ENCODE measurements around the gene PPME1. TPM values are rescaled to one million over a fixed set of nuclear protein-coding genes. Genes with fewer than 3 reads are reported as not detected.

The PPME1 gene
- total RNA-seq, 3 donors from 2014 or later: 27.7 to 38.3 (median 30.4) TPM

DNA sequence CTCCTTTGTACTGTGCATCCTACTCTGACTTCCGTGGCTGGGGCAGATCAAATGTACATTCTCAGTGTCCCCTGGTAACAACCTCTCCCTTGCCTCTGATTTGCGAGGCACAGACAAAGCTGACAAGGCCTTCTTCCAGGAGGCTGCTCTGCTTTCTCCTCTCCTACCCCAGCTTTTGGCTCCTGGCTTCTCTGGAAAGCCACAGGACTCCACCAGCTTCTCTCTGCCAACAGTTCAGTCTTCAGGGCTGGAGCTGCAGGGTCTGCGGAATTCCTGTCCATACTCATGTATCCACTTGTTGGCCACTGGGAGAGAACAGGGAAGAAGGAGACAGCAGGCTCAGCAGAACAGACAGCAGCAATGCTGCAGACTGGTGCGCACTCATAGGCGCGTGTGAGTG lies 95.9 kb downstream of the PPME1 start:
- DNase-seq (no peak), ATAC-seq (no peak)
- Mint-ChIP-seq H3K36me3 (ENCODE audit: insufficient read depth) (no peaks in the 10 kb centered on the region), H3K4me3 (no peak overlapping the region), H3K4me1 (ENCODE audit: low read depth) (peaks cover 17% of the 10 kb centered on the region), H3K27me3 (ENCODE audit: low read depth) (peaks cover 3% of the 10 kb centered on the region), H3K9me3 (no peaks in the 10 kb centered on the region)

DNA sequence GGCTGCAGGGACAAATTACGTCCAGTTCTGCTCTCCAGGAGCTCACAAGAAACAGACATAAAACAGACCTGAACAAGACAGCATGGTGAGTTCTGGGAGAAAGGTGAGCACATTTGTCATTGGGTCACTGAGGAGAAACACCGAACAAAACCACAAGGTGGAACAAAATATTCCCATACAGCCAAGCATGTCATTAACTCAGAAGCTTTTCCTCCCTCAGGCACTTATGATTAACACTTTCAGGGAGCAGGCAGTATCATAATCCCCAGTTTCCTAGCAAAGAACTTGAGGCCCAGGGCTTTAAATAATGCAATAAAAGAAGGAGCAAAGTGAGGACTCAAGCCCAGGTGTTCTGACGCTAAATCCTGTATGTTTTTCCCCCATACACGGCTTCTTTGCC lies 97.4 kb downstream of the PPME1 start:
- Mint-ChIP-seq H3K4me1 (ENCODE audit: low read depth) (peaks cover 17% of the 10 kb centered on the region), H3K4me3 (no peak overlapping the region), H3K27me3 (ENCODE audit: low read depth) (peaks cover 12% of the 10 kb centered on the region), H3K36me3 (ENCODE audit: insufficient read depth) (no peaks in the 10 kb centered on the region), H3K9me3 (no peaks in the 10 kb centered on the region)
- ATAC-seq (no peak), DNase-seq (no peak)

DNA sequence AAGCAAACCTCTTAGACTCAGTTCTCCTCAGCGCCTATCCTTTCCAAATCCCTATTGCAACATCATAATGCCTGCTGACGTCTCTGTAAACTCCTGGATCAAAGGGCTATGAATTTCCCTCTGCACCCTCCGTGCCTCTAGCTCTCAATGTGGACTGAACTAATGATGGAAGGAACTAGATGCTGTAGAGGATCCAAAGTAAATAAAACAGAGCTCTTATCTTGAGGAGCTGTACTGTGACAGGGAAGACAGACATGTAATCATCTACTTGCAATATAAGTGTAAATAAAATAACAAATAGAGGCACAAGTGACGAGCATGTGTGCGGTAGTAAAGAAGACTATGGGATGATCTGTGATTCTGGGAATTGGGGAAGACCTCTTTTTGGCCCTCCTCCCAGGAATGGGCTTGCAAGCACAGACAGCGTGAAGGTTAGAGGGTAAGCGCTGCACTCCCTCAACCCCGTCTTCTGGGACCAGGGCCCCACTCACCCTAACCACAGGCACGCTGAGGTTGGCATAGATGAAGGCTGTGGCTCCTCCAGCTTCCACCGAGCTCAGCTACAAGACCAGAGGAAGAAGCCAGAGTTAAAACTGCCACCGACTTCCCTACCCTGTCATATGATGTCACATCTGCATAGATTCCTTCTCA lies 98.2 kb downstream of the PPME1 start:
- no peaks in the 10 kb centered on the region for H3K36me3 Mint-ChIP-seq (ENCODE audit: insufficient read depth)
- no peak for DNase-seq
- H3K27me3 Mint-ChIP-seq (ENCODE audit: low read depth): peaks cover 12% of the 10 kb centered on the region
- H3K9me3 Mint-ChIP-seq: no peaks in the 10 kb centered on the region
- peak; percentile 62 to 69 for ATAC-seq
- H3K4me1 Mint-ChIP-seq (ENCODE audit: low read depth): peaks cover 17% of the 10 kb centered on the region
- H3K4me3 Mint-ChIP-seq: no peak overlapping the region

DNA sequence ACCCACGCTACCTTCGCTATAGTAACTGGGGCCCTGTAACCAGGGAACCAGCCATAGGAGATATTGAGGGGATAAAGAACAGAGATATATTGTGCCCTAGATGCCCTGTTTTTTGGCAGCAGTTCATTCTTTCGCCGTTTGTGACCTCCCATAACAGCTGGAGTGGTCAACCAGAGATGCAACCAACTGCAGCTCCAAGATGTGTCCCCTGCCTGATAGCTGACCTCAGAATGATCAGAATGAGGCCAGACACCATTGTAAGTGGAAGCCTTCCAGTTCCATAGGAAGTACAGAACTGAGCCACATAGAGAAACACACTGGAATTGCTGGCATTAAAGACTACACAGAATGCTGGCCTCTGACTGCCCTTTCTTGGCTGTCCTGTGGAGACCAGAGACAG lies 101.2 kb downstream of the PPME1 start:
- Mint-ChIP-seq H3K4me1 (ENCODE audit: low read depth) (peaks cover 17% of the 10 kb centered on the region), H3K27me3 (ENCODE audit: low read depth) (peaks cover 18% of the 10 kb centered on the region), H3K4me3 (no peak overlapping the region), H3K9me3 (no peaks in the 10 kb centered on the region), H3K36me3 (ENCODE audit: insufficient read depth) (no peaks in the 10 kb centered on the region)
- DNase-seq (no peak), ATAC-seq (no peak)

DNA sequence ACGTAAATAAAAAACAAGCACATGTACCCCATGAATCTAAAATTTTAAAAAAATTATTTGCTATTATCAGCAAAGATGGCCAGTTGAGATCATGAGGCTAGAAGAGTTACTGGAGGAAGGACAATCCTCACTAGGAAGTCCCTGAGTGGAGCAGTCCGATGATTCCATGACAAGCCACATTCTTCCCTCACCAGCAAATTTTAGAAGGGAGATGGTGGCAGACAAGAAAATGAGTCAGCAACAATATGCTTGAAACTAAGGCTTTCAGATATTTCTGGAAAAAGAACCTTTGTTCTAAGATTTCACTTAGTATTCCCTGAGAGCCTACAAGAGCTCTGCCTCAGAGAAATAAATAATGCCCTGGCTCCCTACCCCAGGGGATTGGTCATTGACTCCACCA lies 105.5 kb downstream of the PPME1 start:
- Mint-ChIP-seq H3K36me3 (ENCODE audit: insufficient read depth) (no peaks in the 10 kb centered on the region), H3K4me3 (no peak overlapping the region), H3K27me3 (ENCODE audit: low read depth) (peaks cover 18% of the 10 kb centered on the region), H3K4me1 (ENCODE audit: low read depth) (no peaks in the 10 kb centered on the region), H3K9me3 (no peaks in the 10 kb centered on the region)
- ATAC-seq (no peak), DNase-seq (no peak)

DNA sequence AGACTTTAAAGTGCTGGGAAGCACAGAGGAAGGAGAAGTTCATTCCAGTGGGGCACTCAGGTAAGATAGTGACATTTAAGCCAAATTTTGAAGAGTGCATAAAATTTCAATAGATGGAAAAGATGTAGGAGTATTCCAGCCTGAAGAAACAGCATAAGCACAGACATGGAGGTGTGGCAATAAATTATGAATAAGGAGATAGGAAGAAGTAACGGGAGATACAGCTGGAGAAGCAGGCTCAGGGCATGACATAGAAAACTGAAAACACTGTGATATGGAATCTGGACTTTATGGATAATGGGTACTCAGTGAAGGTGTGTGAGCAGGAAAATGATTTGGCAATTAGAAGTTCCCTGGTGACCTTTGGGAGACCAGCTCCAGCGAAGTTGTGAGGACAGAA lies 107.0 kb downstream of the PPME1 start:
- Mint-ChIP-seq H3K9me3 (no peaks in the 10 kb centered on the region), H3K4me1 (ENCODE audit: low read depth) (no peaks in the 10 kb centered on the region), H3K27me3 (ENCODE audit: low read depth) (peaks cover 12% of the 10 kb centered on the region), H3K4me3 (no peak overlapping the region), H3K36me3 (ENCODE audit: insufficient read depth) (no peaks in the 10 kb centered on the region)
- DNase-seq (no peak), ATAC-seq (no peak)

DNA sequence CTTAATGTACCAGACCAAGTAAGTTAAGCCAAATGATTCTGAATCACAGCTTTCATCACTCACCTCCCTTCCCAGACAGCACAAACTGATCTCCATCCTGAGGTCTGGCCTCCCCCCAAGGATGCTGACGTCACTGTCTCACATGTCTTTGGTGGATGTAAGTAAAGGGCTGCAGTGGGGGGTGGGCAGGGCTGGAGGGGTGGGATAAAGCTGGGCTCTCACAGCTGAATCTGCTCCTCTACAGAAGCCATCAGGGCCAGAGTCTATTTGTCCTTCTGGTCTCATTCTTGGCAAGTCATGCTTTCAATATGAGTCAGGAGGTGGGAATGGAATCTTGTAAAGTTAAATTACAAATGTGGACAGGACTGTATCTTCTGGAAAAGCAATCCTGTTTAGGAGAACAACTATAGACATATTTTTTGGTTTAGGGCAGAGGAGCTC lies 107.7 kb downstream of the PPME1 start:
- Mint-ChIP-seq H3K36me3 (ENCODE audit: insufficient read depth) (no peaks in the 10 kb centered on the region), H3K9me3 (no peaks in the 10 kb centered on the region), H3K4me3 (no peak overlapping the region), H3K4me1 (ENCODE audit: low read depth) (no peaks in the 10 kb centered on the region), H3K27me3 (ENCODE audit: low read depth) (peaks cover 8% of the 10 kb centered on the region)
- ATAC-seq: no peak
- DNase-seq: no peak

DNA sequence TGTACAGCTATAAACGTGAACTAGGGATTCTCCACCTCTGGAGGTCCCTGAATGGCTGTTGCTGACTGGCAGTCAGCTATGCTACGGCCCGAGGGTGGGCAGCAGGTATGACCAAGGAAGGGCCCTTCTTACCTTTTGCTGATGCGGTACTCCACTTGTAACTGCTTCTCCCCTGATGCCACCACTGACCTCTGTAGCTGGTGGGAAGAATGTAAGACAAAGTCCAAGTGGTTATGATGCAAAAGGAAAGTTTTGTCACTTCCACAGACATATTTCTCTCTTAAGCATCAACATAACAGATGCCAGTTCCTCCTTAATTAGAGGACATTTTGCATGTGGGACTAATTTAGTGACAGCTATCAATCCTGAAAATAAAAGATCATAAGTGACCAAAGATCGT lies 108.2 kb downstream of the PPME1 start:
- no peaks in the 10 kb centered on the region for H3K36me3 Mint-ChIP-seq (ENCODE audit: insufficient read depth)
- peaks cover 8% of the 10 kb centered on the region for H3K27me3 Mint-ChIP-seq (ENCODE audit: low read depth)
- H3K4me1 Mint-ChIP-seq (ENCODE audit: low read depth): no peaks in the 10 kb centered on the region
- DNase-seq: no peak
- ATAC-seq: no peak
- H3K9me3 Mint-ChIP-seq: no peaks in the 10 kb centered on the region
- H3K4me3 Mint-ChIP-seq: no peak overlapping the region

DNA sequence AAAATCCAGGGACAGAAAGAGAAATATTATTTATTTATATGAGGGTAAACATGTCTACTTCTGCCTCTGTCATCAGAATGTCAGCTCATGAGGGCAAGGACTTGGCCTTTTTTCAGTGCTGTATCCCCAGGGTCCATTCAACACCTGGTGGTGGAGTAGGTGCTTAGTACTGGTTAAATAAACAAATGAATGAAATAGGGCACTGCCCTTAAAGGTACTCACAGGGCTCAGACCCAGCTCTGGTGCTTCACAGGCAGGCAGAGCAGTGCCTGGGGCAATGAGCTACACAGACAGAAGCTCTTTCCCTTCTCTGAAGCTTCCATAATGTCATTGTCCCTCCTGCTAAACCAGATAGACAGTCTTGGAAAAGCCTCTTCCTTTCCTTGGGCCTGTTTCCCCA lies 109.4 kb downstream of the PPME1 start:
- no peak for DNase-seq
- Mint-ChIP-seq H3K4me1 (ENCODE audit: low read depth) (no peaks in the 10 kb centered on the region), H3K4me3 (no peak overlapping the region), H3K9me3 (no peaks in the 10 kb centered on the region), H3K27me3 (ENCODE audit: low read depth) (peaks cover 7% of the 10 kb centered on the region), H3K36me3 (ENCODE audit: insufficient read depth) (no peaks in the 10 kb centered on the region)
- no peak for ATAC-seq

DNA sequence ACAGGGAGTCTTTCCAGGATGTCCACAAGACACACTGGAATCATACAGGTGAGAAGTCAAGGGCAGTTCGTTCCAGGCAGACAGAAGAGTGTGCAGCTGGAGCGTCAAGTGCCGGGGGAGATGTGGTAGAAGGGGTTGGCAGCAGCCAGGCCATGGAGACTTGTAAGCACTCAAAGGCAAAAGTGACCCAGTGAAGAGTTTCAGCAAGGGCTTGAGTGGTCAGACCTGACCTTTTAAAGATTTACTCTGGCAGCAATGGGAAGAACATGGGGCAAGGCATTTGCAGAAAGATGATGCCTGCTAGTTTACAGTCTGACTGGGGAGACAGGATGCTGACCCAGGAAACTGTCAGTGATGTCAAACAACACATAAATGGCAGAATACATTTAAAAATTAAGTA lies 111.3 kb downstream of the PPME1 start:
- ATAC-seq (no peak), DNase-seq (no peak)
- no peaks in the 10 kb centered on the region for H3K9me3 Mint-ChIP-seq
- H3K27me3 Mint-ChIP-seq (ENCODE audit: low read depth): peaks cover 1% of the 10 kb centered on the region
- H3K4me3 Mint-ChIP-seq: no peak overlapping the region
- no peaks in the 10 kb centered on the region for H3K36me3 Mint-ChIP-seq (ENCODE audit: insufficient read depth)
- H3K4me1 Mint-ChIP-seq (ENCODE audit: low read depth): no peaks in the 10 kb centered on the region

DNA sequence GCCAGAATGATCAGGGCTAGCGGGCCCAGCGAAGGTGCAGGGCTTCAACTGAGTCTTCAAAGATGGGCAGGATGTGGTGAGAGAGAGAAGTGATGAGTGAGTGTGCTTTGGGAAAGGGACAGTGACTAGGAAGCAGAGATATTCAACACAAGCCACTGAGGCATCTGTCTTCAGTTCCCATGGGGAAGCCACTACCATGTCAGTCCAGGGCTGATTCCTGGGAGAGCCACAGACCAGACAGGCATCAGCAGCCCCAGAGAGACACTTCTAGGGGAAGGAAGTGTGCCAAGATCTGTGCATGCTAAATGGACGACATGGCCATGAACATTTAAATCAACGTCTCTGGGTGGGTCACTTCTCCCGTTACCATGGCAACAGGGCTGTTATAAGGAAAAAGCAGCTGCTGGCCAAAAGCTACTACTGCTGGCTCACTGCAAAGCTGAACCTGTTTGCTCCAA lies 111.9 kb downstream of the PPME1 start:
- ATAC-seq (no peak), DNase-seq (no peak)
- Mint-ChIP-seq H3K9me3 (no peaks in the 10 kb centered on the region), H3K36me3 (ENCODE audit: insufficient read depth) (no peaks in the 10 kb centered on the region), H3K4me3 (no peak overlapping the region), H3K27me3 (ENCODE audit: low read depth) (peaks cover 1% of the 10 kb centered on the region), H3K4me1 (ENCODE audit: low read depth) (no peaks in the 10 kb centered on the region)

DNA sequence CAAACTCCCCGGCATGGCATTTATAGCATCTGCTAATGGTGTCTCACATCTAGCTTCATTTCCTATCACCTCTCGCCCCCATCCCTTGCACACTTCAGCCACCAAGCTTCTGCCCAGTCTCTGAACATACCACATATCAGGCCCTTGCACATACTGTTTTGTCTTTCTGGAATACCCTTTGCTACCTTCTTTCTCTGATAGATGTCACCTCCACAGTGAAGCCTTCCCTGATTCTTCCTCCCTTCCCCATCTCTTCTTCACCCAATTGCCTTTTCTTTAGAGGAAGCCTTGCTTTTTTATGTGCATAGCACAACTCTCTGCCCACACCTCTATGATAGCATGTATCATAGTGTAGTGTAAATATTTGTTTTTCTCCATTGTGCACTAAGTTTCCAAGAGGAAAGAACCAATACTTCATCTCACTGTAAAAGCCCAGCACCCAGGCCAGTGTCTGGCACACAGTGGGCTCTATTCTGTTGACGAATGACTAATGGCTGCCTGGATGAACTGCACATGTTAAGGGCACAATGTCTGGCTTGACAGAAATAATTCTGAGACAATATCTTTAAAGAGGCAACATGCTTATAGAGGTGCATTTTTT lies 112.6 kb downstream of the PPME1 start:
- ATAC-seq: no peak
- peaks cover 1% of the 10 kb centered on the region for H3K27me3 Mint-ChIP-seq (ENCODE audit: low read depth)
- no peaks in the 10 kb centered on the region for H3K4me1 Mint-ChIP-seq (ENCODE audit: low read depth)

DNA sequence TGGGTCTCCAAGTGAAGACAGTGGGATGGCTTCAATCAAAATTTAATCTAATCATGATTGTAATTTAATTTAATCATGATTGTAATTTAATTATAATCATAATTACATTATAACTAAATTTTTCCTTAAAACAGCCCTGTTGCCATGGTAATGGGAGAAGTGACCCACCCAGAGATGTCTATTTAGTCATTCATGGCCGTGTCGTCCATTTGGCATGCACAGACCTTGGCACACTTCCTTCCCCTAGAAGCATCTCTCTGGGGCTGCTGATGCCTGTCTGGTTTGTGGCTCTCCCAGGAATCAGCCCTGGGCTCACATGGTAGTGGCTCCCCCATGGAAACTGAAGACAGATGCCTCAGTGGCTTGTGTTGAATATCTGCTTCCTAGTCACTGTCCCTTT lies 113.4 kb downstream of the PPME1 start:
- Mint-ChIP-seq H3K27me3 (ENCODE audit: low read depth) (peaks cover 1% of the 10 kb centered on the region), H3K36me3 (ENCODE audit: insufficient read depth) (no peaks in the 10 kb centered on the region), H3K9me3 (no peaks in the 10 kb centered on the region), H3K4me1 (ENCODE audit: low read depth) (no peaks in the 10 kb centered on the region), H3K4me3 (no peak overlapping the region)
- ATAC-seq (no peak), DNase-seq (no peak)

More for the DNA sequence above, 112.6 kb downstream of the PPME1 start:
- no peaks in the 10 kb centered on the region for H3K9me3 Mint-ChIP-seq
- no peaks in the 10 kb centered on the region for H3K36me3 Mint-ChIP-seq (ENCODE audit: insufficient read depth)
- DNase-seq: no peak
- H3K4me3 Mint-ChIP-seq: no peak overlapping the region

DNA sequence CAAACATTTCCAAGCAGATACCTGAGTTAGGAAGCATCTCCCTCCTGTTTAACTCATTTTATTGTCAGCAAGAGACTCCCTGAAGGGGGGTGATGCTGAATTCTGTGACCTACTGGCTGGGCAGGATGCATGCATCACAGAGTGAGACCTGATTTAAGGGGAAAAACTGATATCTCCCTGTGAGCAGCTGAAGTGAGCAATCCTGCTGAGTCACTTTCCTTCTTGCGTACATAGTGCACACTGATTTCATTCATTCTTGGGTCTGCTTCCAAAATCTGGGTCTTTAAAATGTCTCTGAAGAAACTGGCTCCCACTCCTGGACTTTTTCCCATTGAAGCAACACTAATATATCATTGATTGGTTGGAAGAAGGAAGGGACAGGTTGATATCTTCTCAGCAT lies 117.1 kb downstream of the PPME1 start:
- H3K4me3 Mint-ChIP-seq: no peak overlapping the region
- no peaks in the 10 kb centered on the region for H3K36me3 Mint-ChIP-seq (ENCODE audit: insufficient read depth)
- H3K9me3 Mint-ChIP-seq: no peaks in the 10 kb centered on the region
- ATAC-seq (peak in 1 of 2 donors; percentile 41), DNase-seq (no peak)
- H3K4me1 Mint-ChIP-seq (ENCODE audit: low read depth): no peaks in the 10 kb centered on the region
- H3K27me3 Mint-ChIP-seq (ENCODE audit: low read depth): peaks cover 12% of the 10 kb centered on the region

DNA sequence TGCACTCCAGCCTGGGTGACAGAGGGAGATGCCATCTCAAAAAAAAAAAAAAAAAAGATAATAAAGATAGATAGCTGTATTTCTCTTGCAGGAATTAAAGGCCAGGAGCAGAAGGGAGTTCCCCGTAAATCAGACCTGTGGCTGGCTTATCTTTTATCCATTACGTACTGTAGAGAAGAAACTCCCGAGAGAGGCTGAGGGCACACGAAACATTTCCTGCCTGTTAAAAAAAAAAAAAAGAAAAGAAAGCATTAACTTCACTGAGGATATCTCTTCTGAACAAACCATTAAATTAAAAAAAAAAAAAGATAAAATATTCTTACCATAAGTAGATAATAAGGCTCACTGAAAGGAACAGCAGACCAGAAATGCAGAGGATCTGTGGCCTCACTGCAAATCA lies 117.8 kb downstream of the PPME1 start:
- DNase-seq: no peak
- no peaks in the 10 kb centered on the region for H3K4me1 Mint-ChIP-seq (ENCODE audit: low read depth)
- no peak for ATAC-seq
- no peaks in the 10 kb centered on the region for H3K36me3 Mint-ChIP-seq (ENCODE audit: insufficient read depth)
- peaks cover 16% of the 10 kb centered on the region for H3K27me3 Mint-ChIP-seq (ENCODE audit: low read depth)
- peaks cover 1% of the 10 kb centered on the region for H3K9me3 Mint-ChIP-seq
- H3K4me3 Mint-ChIP-seq: no peak overlapping the region
